Caco-2 (cell line): ENCODE data around the gene LAMTOR4. TPM values are rescaled to one million over a fixed set of nuclear protein-coding genes. Genes with fewer than 3 reads are reported as not detected.

Source experiments
- BruUV-seq: library from RNA; stranded (reverse); fragments of 400-500 nt; replicated peaks from 2 replicates; lab custom pipeline; 2021; lab: Mats Ljungman, UMichigan
- CTCF ChIA-PET: fragments of 300-600 bp; sonication (Branson Sonifier 250); formaldehyde crosslinking; loops from one replicate; lab custom pipeline; 2022; ENCODE audit warnings: antibody characterized with exemption; lab: Charles Lee
- POLR2A ChIA-PET: fragments of 300-600 bp; sonication (Branson Sonifier 250); formaldehyde crosslinking; loops from one replicate; lab custom pipeline; 2022; ENCODE audit warnings: antibody characterized with exemption; lab: Charles Lee
- DNase-seq, 2 experiments: peaks; one replicate each; pipeline versions ENCODE4 v3.0.0 to v3.0.0-alpha.2; 2020 to 2022
- H3K27me3 ChIP-seq: replicated peaks from 2 replicates; pipeline ENCODE4 v1.6.0; 2011; ENCODE audit warnings: low read length; ENCODE audit not compliant: control insufficient read depth, insufficient read depth
- H3K36me3 ChIP-seq: 2 replicates; pipeline ENCODE4 v1.5.1; 2011; ENCODE audit warnings: low read length; ENCODE audit not compliant: control insufficient read depth, insufficient read depth
- H3K4me1 ChIP-seq: fragments of 250-450 bp; sonication (Bioruptor Pico); 2 replicates; pipeline ENCODE4 v1.5.1; 2020; ENCODE audit warnings: mild to moderate bottlenecking
- H3K4me3 ChIP-seq: 2 replicates; pipeline ENCODE4 v1.5.1; 2011; ENCODE audit warnings: low read depth, mild to moderate bottlenecking, control low read depth, low read length
- H3K9me3 ChIP-seq: fragments of 250-450 bp; sonication (Bioruptor Pico); 2 replicates; pipeline ENCODE4 v1.5.1; 2020; ENCODE audit warnings: mild to moderate bottlenecking, moderate library complexity
- H3K27ac Mint-ChIP-seq: one replicate; pipeline ENCODE4 v1.8.0; 2022; ENCODE audit warnings: mixed read lengths; ENCODE audit not compliant: unreplicated experiment
- H3K27me3 Mint-ChIP-seq: one replicate; pipeline ENCODE4 v1.8.0; 2022; ENCODE audit warnings: mixed read lengths; ENCODE audit not compliant: insufficient read depth, unreplicated experiment
- H3K36me3 Mint-ChIP-seq: one replicate; pipeline ENCODE4 v1.8.0; 2022; ENCODE audit warnings: mild to moderate bottlenecking, mixed read lengths; ENCODE audit not compliant: insufficient read depth, unreplicated experiment
- H3K4me1 Mint-ChIP-seq: one replicate; pipeline ENCODE4 v1.8.0; 2022; ENCODE audit warnings: low read depth, mixed read lengths; ENCODE audit not compliant: unreplicated experiment
- H3K4me3 Mint-ChIP-seq: one replicate; pipeline ENCODE4 v1.8.0; 2022; ENCODE audit warnings: mild to moderate bottlenecking, moderate library complexity, mixed read lengths; ENCODE audit not compliant: unreplicated experiment
- H3K9me3 Mint-ChIP-seq: one replicate; pipeline ENCODE4 v1.8.0; 2022; ENCODE audit warnings: mixed read lengths; ENCODE audit not compliant: unreplicated experiment
- CTCF ChIP-seq, 2 experiments: fragments of 200-600 bp in 1 of 2; IDR thresholded peaks; 1 replicate in 1 of 2; 2 replicates in 1 of 2; pipeline versions ENCODE4 v1.5.1 to v1.8.0; 2011 to 2022; ENCODE audit warnings: antibody characterized with exemption in 1 of 2, control low read depth in 1 of 2, inconsistent platforms in 1 of 2, low read depth in 1 of 2, low read length in 1 of 2, mild to moderate bottlenecking in 1 of 2, moderate library complexity in 1 of 2; ENCODE audit not compliant: insufficient read depth in 1 of 2, severe bottlenecking in 1 of 2, unreplicated experiment in 1 of 2
- intact Hi-C: fragments of 100-400 bp; cut with micrococcal nuclease; formaldehyde crosslinking; loops from one replicate; pipeline ENCODE4 v1.10.0; 2022; ENCODE audit not compliant: unreplicated experiment
- total RNA-seq: library from RNA; stranded (reverse); gene quantifications from 2 replicates; pipeline ENCODE4 v1.2.3, GENCODE V29; 2022

LAMTOR4 gene
- total RNA-seq, 1 experiment from 2014 or later: 107 TPM

DNA sequence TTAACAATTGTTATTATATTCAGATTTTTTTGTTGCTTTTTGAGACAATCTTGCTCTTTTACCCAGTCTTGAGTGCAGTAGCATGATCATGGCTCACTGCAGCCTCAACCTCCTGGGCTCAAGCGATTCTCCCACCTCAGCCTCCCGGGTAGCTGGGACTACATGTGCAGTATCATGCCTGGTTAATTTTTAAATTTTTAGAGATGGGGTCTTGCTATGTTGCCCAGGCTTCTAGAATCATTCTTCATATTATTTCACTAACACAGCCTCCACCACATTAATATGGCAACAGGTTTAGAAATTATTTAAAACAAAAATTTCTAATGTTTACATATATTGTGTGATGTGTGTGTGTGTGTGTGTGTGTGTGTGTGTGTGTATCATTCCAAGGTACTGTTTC lies 1.4 kb upstream of the LAMTOR4 start:
- no peak overlapping the region for H3K4me3 Mint-ChIP-seq
- BruUV-seq: no TSS peak
- H3K9me3 Mint-ChIP-seq: no peaks in the 10 kb centered on the region
- H3K27me3 Mint-ChIP-seq: no peaks in the 10 kb centered on the region
- H3K4me3 ChIP-seq: no peak overlapping the region
- H3K9me3 ChIP-seq: no peaks in the 10 kb centered on the region
- no peak for DNase-seq
- intact Hi-C loops: no loop called here
- H3K27me3 ChIP-seq: no peaks in the 10 kb centered on the region
- H3K36me3 ChIP-seq: no peaks in the 10 kb centered on the region
- POLR2A ChIA-PET: no interaction called here
- H3K36me3 Mint-ChIP-seq: peaks cover 35% of the 10 kb centered on the region
- CTCF ChIA-PET: interaction anchor here (0.6 kb wide), 2 partner anchors 19 to 52 kb away, joined by 4 to 5 read pairs; no protein-coding TSS in a partner anchor
- H3K4me1 Mint-ChIP-seq: peaks cover 9% of the 10 kb centered on the region
- H3K27ac Mint-ChIP-seq: no peak overlapping the region
- TF ChIP-seq CTCF (IDR thresholded peaks at IDR 0.05; ENCODE audit: insufficient read depth in 1 of 2, low read depth in 1 of 2, low read length in 1 of 2, severe bottlenecking in 1 of 2, unreplicated experiment in 1 of 2): no peak
- no peaks in the 10 kb centered on the region; the same call in 1 of the 2 replicates for H3K4me1 ChIP-seq

GRCh38 chr7:100148225-100148558 lies 526 bp upstream of the LAMTOR4 start:
- intact Hi-C loops: loop anchor here (1.0 kb wide), 1 partner anchor 10 kb away; the partner anchor contains the start of gene TRAPPC14
- DNase-seq: no peak
- peaks cover 9% of the 10 kb centered on the region for H3K4me1 Mint-ChIP-seq
- CTCF ChIA-PET: interaction anchor here (0.6 to 1.7 kb wide), 8 partner anchors 9 to 280 kb away, joined by 3 to 7 read pairs (median 4); partner anchors contain the start of genes GAL3ST4 and ZCWPW1
- H3K9me3 Mint-ChIP-seq: no peaks in the 10 kb centered on the region
- no peaks in the 10 kb centered on the region for H3K27me3 ChIP-seq
- no peaks in the 10 kb centered on the region for H3K36me3 ChIP-seq
- peak overlapping the region; percentile 21 for H3K4me3 ChIP-seq
- H3K27ac Mint-ChIP-seq: peak overlapping the region; percentile 77
- H3K9me3 ChIP-seq: no peaks in the 10 kb centered on the region
- POLR2A ChIA-PET: interaction anchor here (1.0 to 1.8 kb wide), 11 partner anchors 9 to 99 kb away, joined by 3 to 12 read pairs (median 5); partner anchors contain the start of genes AP4M1, GPC2, MBLAC1 and MCM7
- H3K36me3 Mint-ChIP-seq: peaks cover 42% of the 10 kb centered on the region
- TF ChIP-seq CTCF (IDR thresholded peaks at IDR 0.05; ENCODE audit: insufficient read depth in 1 of 2, low read depth in 1 of 2, low read length in 1 of 2, severe bottlenecking in 1 of 2, unreplicated experiment in 1 of 2): no peak
- no peaks in the 10 kb centered on the region for H3K27me3 Mint-ChIP-seq
- no peaks in the 10 kb centered on the region; the same call in 1 of the 2 replicates for H3K4me1 ChIP-seq
- no TSS peak for BruUV-seq
- H3K4me3 Mint-ChIP-seq: peak overlapping the region; percentile 95

DNA sequence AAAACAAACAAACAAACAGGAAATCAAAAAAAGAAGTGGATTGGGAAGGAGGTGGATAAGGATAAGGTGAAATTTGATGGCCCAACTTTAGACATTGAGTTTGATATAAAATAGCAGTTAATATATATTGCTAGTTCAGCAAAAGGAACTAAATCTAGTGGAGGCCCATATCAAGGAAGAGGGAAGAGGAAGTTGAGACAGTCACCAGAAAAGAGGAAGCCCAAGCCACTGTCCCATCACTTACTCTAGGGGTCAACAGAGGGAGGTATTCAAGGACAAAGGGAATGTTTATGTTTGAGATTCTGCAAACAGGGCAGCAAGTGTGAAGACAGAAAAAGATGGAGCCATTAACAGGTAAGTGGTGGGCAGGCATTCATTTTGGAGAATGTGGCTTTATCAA lies 3.7 kb downstream of the LAMTOR4 start:
- no peaks in the 10 kb centered on the region for H3K27me3 ChIP-seq
- H3K27ac Mint-ChIP-seq: no peak overlapping the region
- no peak for TF ChIP-seq CTCF (IDR thresholded peaks at IDR 0.05; ENCODE audit: insufficient read depth in 1 of 2, low read depth in 1 of 2, low read length in 1 of 2, severe bottlenecking in 1 of 2, unreplicated experiment in 1 of 2)
- peaks cover 14% of the 10 kb centered on the region for H3K4me1 ChIP-seq
- no peak overlapping the region for H3K4me3 ChIP-seq
- no TSS peak for BruUV-seq
- no peak overlapping the region for H3K4me3 Mint-ChIP-seq
- DNase-seq: no peak
- H3K9me3 ChIP-seq: no peaks in the 10 kb centered on the region
- no peaks in the 10 kb centered on the region; the same call in 1 of the 2 replicates for H3K36me3 ChIP-seq
- CTCF ChIA-PET: interaction anchor here (0.6 kb wide), 1 partner anchor 1728 kb away, joined by 3 read pairs; no protein-coding TSS in a partner anchor
- POLR2A ChIA-PET: no interaction called here
- H3K4me1 Mint-ChIP-seq: peaks cover 20% of the 10 kb centered on the region
- no peaks in the 10 kb centered on the region for H3K9me3 Mint-ChIP-seq
- peaks cover 78% of the 10 kb centered on the region for H3K36me3 Mint-ChIP-seq
- H3K27me3 Mint-ChIP-seq: no peaks in the 10 kb centered on the region
- intact Hi-C loops: no loop called here
